ENCODE data around the gene CDH11.

DNA sequence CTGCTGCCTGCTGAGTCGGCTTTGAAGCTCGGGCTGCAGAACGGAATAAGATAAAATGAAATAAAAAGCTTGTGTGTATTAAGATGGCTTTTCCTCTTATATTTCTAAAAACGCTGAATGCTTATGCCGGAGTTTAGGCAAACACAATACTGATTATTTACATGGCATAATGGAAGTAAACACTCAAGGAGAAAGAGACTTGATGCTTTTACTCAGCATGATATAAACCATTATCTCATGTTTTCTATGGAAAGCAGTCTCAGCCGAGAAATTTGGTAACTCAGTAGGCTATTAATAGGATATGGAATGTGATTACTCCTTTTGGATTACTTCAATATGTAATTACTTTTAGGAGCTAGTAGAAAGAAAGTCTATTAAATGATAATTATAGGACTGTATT lies 153.3 kb downstream of the CDH11 start:
- TF ChIP-seq, protein P1, sequence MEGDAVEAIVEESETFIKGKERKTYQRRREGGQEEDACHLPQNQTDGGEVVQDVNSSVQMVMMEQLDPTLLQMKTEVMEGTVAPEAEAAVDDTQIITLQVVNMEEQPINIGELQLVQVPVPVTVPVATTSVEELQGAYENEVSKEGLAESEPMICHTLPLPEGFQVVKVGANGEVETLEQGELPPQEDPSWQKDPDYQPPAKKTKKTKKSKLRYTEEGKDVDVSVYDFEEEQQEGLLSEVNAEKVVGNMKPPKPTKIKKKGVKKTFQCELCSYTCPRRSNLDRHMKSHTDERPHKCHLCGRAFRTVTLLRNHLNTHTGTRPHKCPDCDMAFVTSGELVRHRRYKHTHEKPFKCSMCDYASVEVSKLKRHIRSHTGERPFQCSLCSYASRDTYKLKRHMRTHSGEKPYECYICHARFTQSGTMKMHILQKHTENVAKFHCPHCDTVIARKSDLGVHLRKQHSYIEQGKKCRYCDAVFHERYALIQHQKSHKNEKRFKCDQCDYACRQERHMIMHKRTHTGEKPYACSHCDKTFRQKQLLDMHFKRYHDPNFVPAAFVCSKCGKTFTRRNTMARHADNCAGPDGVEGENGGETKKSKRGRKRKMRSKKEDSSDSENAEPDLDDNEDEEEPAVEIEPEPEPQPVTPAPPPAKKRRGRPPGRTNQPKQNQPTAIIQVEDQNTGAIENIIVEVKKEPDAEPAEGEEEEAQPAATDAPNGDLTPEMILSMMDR (IDR thresholded peaks at IDR 0.05; ENCODE audit: low read depth, low read length, missing input control): no peak
- no peak for TF ChIP-seq TAF1 (conservative IDR thresholded peaks at IDR 0.05)
- no peak for TF ChIP-seq RAD21 (IDR thresholded peaks at IDR 0.05)
- TF ChIP-seq EGR1 (IDR thresholded peaks at IDR 0.05; ENCODE audit: low read depth in 2 of 2): no peak
- no peak for TF ChIP-seq GABPA (IDR thresholded peaks at IDR 0.05 in 1 of 2, conservative IDR thresholded peaks at IDR 0.05 in 1 of 2)
- no peak for TF ChIP-seq REST (IDR thresholded peaks at IDR 0.05)
- TF ChIP-seq MAX (IDR thresholded peaks at IDR 0.05): no peak
- no peak for TF ChIP-seq RXRA (IDR thresholded peaks at IDR 0.05)
- TF ChIP-seq HNF4G (IDR thresholded peaks at IDR 0.05): no peak
- no peak for TF ChIP-seq HNF4A (conservative IDR thresholded peaks at IDR 0.05)
- TF ChIP-seq YY1 (IDR thresholded peaks at IDR 0.05): no peak
- TF ChIP-seq FOXA2 (IDR thresholded peaks at IDR 0.05): no peak
- no peak for TF ChIP-seq FOXA1 (IDR thresholded peaks at IDR 0.05)

Measured in liver (tissue), 3 donors.